Measurements from ENCODE around the gene ZKSCAN1.

The ZKSCAN1 gene

GRCh38 chr7:100080907-100081534, 65.6 kb downstream of the ZKSCAN1 start:
- DNase-seq (ENCODE audit: low read depth in 2 of 2): no peak

GRCh38 chr7:100081535-100082102, 66.2 kb downstream of the ZKSCAN1 start, which contains the start of gene ZNF3:
TSS of gene ZNF3 (minus strand) at chr7:100081723. CDS start at chr7:100077357, 4,366 bp downstream.
- peak; percentile 98 for DNase-seq (ENCODE audit: low read depth in 2 of 2)

GRCh38 chr7:100082978-100083377, 67.6 kb downstream of the ZKSCAN1 start:
- DNase-seq (ENCODE audit: low read depth in 2 of 2): no peak

- no peak for DNase-seq (ENCODE audit: low read depth in 2 of 2)
These were observed 70.1 kb downstream of the ZKSCAN1 start for GRCh38 chr7:100085515-100085914.

- DNase-seq (ENCODE audit: low read depth in 2 of 2): peak; percentile 96 to 97
These were observed 71.8 kb downstream of the ZKSCAN1 start for GRCh38 chr7:100087055-100087750.

- DNase-seq (ENCODE audit: low read depth in 2 of 2): no peak
These were observed 72.8 kb downstream of the ZKSCAN1 start for GRCh38 chr7:100088095-100088620.

- peak; percentile 46 to 57 for DNase-seq (ENCODE audit: low read depth in 2 of 2)
These were observed 73.4 kb downstream of the ZKSCAN1 start, which contains the start of gene COPS6 for GRCh38 chr7:100088621-100089457. TSS of gene COPS6 (plus strand) at chr7:100088969. CDS start at chr7:100088991, 22 bp downstream.

- DNase-seq (ENCODE audit: low read depth in 2 of 2): no peak
These were observed 74.2 kb downstream of the ZKSCAN1 start for GRCh38 chr7:100089458-100090196.

- no peak for DNase-seq (ENCODE audit: low read depth in 2 of 2)
These were observed 75.4 kb downstream of the ZKSCAN1 start for GRCh38 chr7:100090527-100091410.
